HEK293 (cell line): ENCODE results near the gene MVB12B.

Experiments
- ZBTB8A ChIP-seq: fragments of 450-650 bp; formaldehyde crosslinking; IDR thresholded peaks from 2 replicates; pipeline ENCODE4 v1.5.1; 2016; ENCODE audit warnings: missing biosample characterization, missing genetic modification characterization
- ZNF174 ChIP-seq: fragments of 450-650 bp; formaldehyde crosslinking; IDR thresholded peaks from 2 replicates; pipeline ENCODE4 v1.5.0; 2017; ENCODE audit warnings: missing biosample characterization, mild to moderate bottlenecking, missing genetic modification characterization
- ZNF175 ChIP-seq: fragments of 450-650 bp; formaldehyde crosslinking; IDR thresholded peaks from 2 replicates; pipeline ENCODE4 v1.5.1; 2016; ENCODE audit warnings: missing biosample characterization, missing genetic modification characterization
- ZNF24 ChIP-seq: fragments of 450-650 bp; formaldehyde crosslinking; IDR thresholded peaks from 2 replicates; pipeline ENCODE4 v1.5.1; 2016; ENCODE audit warnings: missing biosample characterization, missing genetic modification characterization
- TF ChIP-seq, protein P1 (sequence below): fragments of 450-650 bp; formaldehyde crosslinking; IDR thresholded peaks from 2 replicates; pipeline ENCODE4 v1.5.1; 2016; ENCODE audit warnings: missing biosample characterization, missing genetic modification characterization
- TF ChIP-seq, protein P2 (sequence below): fragments of 450-650 bp; formaldehyde crosslinking; IDR thresholded peaks from 2 replicates; pipeline ENCODE4 v1.5.1; 2016; ENCODE audit warnings: missing biosample characterization, missing genetic modification characterization
- TF ChIP-seq, protein P3 (sequence below): fragments of 450-650 bp; formaldehyde crosslinking; IDR thresholded peaks from 2 replicates; pipeline ENCODE4 v1.5.1; 2016; ENCODE audit warnings: missing biosample characterization, missing genetic modification characterization

DNA sequence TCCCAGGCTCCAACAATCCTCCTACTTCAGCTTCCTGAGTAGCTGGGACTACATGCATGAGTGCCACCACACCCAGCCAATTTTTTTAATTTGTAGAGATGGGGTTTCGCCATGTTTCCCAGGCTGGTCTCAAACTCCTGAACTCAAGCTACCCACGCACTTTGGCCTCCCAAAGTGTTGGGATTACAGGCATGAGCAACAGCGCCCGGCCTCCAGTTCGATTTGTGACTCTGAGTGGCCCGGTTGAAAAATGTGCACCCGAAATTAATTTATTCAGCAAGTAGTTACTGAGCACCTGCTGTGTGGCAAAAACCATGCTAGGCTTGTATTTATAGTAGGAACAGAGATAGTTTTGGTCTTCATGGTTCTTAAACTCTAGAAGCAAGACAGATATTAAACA is 58.3 kb downstream of the MVB12B start:
- TF ChIP-seq ZNF24 (no peak), ZNF175 (tag by site-specific recombination) (no peak), ZBTB8A (tag by site-specific recombination) (no peak), ZNF174 (tag by site-specific recombination) (no peak)
- TF ChIP-seq, protein P1, sequence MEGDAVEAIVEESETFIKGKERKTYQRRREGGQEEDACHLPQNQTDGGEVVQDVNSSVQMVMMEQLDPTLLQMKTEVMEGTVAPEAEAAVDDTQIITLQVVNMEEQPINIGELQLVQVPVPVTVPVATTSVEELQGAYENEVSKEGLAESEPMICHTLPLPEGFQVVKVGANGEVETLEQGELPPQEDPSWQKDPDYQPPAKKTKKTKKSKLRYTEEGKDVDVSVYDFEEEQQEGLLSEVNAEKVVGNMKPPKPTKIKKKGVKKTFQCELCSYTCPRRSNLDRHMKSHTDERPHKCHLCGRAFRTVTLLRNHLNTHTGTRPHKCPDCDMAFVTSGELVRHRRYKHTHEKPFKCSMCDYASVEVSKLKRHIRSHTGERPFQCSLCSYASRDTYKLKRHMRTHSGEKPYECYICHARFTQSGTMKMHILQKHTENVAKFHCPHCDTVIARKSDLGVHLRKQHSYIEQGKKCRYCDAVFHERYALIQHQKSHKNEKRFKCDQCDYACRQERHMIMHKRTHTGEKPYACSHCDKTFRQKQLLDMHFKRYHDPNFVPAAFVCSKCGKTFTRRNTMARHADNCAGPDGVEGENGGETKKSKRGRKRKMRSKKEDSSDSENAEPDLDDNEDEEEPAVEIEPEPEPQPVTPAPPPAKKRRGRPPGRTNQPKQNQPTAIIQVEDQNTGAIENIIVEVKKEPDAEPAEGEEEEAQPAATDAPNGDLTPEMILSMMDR (tag by site-specific recombination) = no peak
- TF ChIP-seq, protein P2, sequence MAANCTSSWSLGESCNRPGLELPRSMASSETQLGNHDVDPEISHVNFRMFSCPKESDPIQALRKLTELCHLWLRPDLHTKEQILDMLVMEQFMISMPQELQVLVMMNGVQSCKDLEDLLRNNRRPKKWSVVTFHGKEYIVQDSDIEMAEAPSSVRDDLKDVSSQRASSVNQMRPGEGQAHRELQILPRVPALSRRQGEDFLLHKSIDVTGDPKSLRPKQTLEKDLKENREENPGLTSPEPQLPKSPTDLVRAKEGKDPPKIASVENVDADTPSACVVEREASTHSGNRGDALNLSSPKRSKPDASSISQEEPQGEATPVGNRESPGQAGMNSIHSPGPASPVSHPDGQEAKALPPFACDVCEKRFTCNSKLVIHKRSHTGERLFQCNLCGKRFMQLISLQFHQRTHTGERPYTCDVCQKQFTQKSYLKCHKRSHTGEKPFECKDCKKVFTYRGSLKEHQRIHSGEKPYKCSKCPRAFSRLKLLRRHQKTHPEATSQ (tag by site-specific recombination) = no peak
- TF ChIP-seq, protein P3, sequence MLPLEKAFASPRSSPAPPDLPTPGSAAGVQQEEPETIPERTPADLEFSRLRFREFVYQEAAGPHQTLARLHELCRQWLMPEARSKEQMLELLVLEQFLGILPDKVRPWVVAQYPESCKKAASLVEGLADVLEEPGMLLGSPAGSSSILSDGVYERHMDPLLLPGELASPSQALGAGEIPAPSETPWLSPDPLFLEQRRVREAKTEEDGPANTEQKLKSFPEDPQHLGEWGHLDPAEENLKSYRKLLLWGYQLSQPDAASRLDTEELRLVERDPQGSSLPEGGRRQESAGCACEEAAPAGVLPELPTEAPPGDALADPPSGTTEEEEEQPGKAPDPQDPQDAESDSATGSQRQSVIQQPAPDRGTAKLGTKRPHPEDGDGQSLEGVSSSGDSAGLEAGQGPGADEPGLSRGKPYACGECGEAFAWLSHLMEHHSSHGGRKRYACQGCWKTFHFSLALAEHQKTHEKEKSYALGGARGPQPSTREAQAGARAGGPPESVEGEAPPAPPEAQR (tag by site-specific recombination) = no peak
